Endodermal cell (in vitro differentiated cells): Measurements from ENCODE around the gene HLA-G. TPM values are rescaled to one million over a fixed set of nuclear protein-coding genes. Genes with fewer than 3 reads are reported as not detected.

Experiments
- DNase-seq: peaks from one replicate; pipeline ENCODE4 v3.0.0-alpha.2; 2017
- H3K27ac ChIP-seq: 2 replicates; pipeline ENCODE4 v1.5.1; 2013; ENCODE audit warnings: mild to moderate bottlenecking, low read depth, low read length, moderate library complexity
- H3K27me3 ChIP-seq: 2 replicates; pipeline ENCODE4 v1.6.1; 2013; ENCODE audit warnings: mild to moderate bottlenecking, low read length, moderate library complexity; ENCODE audit not compliant: insufficient read depth, control insufficient read depth, poor library complexity, severe bottlenecking
- H3K36me3 ChIP-seq: 2 replicates; pipeline ENCODE4 v1.7.0; 2013; ENCODE audit warnings: mild to moderate bottlenecking, low read length, moderate library complexity; ENCODE audit not compliant: control insufficient read depth, insufficient read depth
- H3K4me1 ChIP-seq: one replicate; pipeline ENCODE4 v1.7.0; 2013; ENCODE audit warnings: low read length; ENCODE audit not compliant: control insufficient read depth, insufficient read depth
- H3K4me3 ChIP-seq: 2 replicates; pipeline ENCODE4 v1.5.1; 2013; ENCODE audit warnings: mild to moderate bottlenecking, low read length, moderate library complexity
- H3K9ac ChIP-seq: 2 replicates; pipeline ENCODE4 v1.6.1; 2013; ENCODE audit warnings: mild to moderate bottlenecking, low read length, moderate library complexity; ENCODE audit not compliant: poor library complexity, severe bottlenecking; ENCODE audit errors: extremely low read depth
- H3K9me3 ChIP-seq: 2 replicates; pipeline ENCODE4 v1.6.1; 2013; ENCODE audit warnings: mild to moderate bottlenecking, low read length, moderate library complexity; ENCODE audit not compliant: control insufficient read depth
- H3K27ac Mint-ChIP-seq: 2 replicates; pipeline ENCODE4 v1.8.0; 2020; ENCODE audit warnings: mixed read lengths
- H3K27me3 Mint-ChIP-seq: 2 replicates; pipeline ENCODE4 v1.8.0; 2021; ENCODE audit warnings: mild to moderate bottlenecking, mixed read lengths; ENCODE audit not compliant: insufficient read depth
- H3K36me3 Mint-ChIP-seq: 2 replicates; pipeline ENCODE4 v1.8.0; 2020; ENCODE audit warnings: low read depth, mixed read lengths
- H3K4me1 Mint-ChIP-seq: 2 replicates; pipeline ENCODE4 v1.8.0; 2020; ENCODE audit warnings: mixed read lengths
- H3K4me3 Mint-ChIP-seq: 2 replicates; pipeline ENCODE4 v1.8.0; 2020; ENCODE audit warnings: mild to moderate bottlenecking, moderate library complexity, mixed read lengths
- H3K9me3 Mint-ChIP-seq: 2 replicates; pipeline ENCODE4 v1.8.0; 2020; ENCODE audit warnings: mild to moderate bottlenecking, mixed read lengths
- CTCF ChIP-seq: fragments of 200-600 bp; sonication (generic); conservative IDR thresholded peaks from 2 replicates; pipeline ENCODE4 v1.5.0; 2021; ENCODE audit warnings: antibody characterized with exemption, mild to moderate bottlenecking
- WGBS, 2 experiments: methylation state at CpG; one replicate each; pipeline versions ENCODE4 v1.1.5 to v1.1.7; 2013; ENCODE audit warnings: missing lambda C conversion rate in 2 of 2, mixed read lengths in 1 of 2; ENCODE audit not compliant: insufficient coverage in 1 of 2, insufficient read length in 1 of 2; 5-methylcytosine and 5-hydroxymethylcytosine counted together
- total RNA-seq, 2 donors: library from RNA; stranded (reverse); fragmentation: NEBNext Ultra II Directional in 1 of 2; extraction: Animal tissue kit (Norgen Biotek cat#: 25700) in 1 of 2; gene quantifications; 2 replicates in 1 of 2; 3 replicates in 1 of 2; pipeline ENCODE4 v1.2.1, GENCODE V29; 2021

The HLA-G gene
- total RNA-seq, 2 donors from 2014 or later: 0.58 to 1.1 TPM

GRCh38 chr6:29810371-29810770 is 17.3 kb upstream of the HLA-G start:
- peaks cover 12% of the 10 kb centered on the region for H3K27me3 ChIP-seq
- no peak overlapping the region for H3K9ac ChIP-seq
- Mint-ChIP-seq H3K4me1 (no peaks in the 10 kb centered on the region), H3K27me3 (peaks cover 16% of the 10 kb centered on the region), H3K4me3 (no peak overlapping the region), H3K27ac (no peak overlapping the region), H3K36me3 (no peaks in the 10 kb centered on the region), H3K9me3 (no peaks in the 10 kb centered on the region)
- H3K36me3 ChIP-seq: no peaks in the 10 kb centered on the region
- no peaks in the 10 kb centered on the region for H3K4me1 ChIP-seq
- 81 to 85% methylated on average over 2 of the region's 2 CpGs for WGBS, 2 experiments
- no peaks in the 10 kb centered on the region for H3K9me3 ChIP-seq
- H3K4me3 ChIP-seq: no peak overlapping the region
- no peak overlapping the region for H3K27ac ChIP-seq
- DNase-seq: no peak
- no peak for TF ChIP-seq CTCF

- no peak for DNase-seq
- Histone ChIP-seq H3K9me3 (no peaks in the 10 kb centered on the region), H3K27ac (no peak overlapping the region), H3K4me1 (no peaks in the 10 kb centered on the region), H3K4me3 (no peak overlapping the region), H3K9ac (no peak overlapping the region), H3K36me3 (no peaks in the 10 kb centered on the region), H3K27me3 (peaks cover 12% of the 10 kb centered on the region)
- Mint-ChIP-seq H3K4me1 (no peaks in the 10 kb centered on the region), H3K4me3 (no peak overlapping the region), H3K36me3 (no peaks in the 10 kb centered on the region), H3K27ac (no peak overlapping the region), H3K9me3 (no peaks in the 10 kb centered on the region), H3K27me3 (peaks cover 13% of the 10 kb centered on the region)
- WGBS, 2 experiments: 81 to 100% methylated on average over 1 of the region's 1 CpG
- TF ChIP-seq CTCF: no peak
These were observed 16.2 kb upstream of the HLA-G start for GRCh38 chr6:29811377-29811776.

GRCh38 chr6:29813066-29813465 is 14.6 kb upstream of the HLA-G start:
- no peak overlapping the region for H3K9ac ChIP-seq
- H3K27me3 ChIP-seq: peaks cover 12% of the 10 kb centered on the region
- no peak overlapping the region for H3K27ac ChIP-seq
- Mint-ChIP-seq H3K36me3 (no peaks in the 10 kb centered on the region), H3K4me1 (no peaks in the 10 kb centered on the region), H3K9me3 (no peaks in the 10 kb centered on the region), H3K27me3 (peaks cover 4% of the 10 kb centered on the region), H3K4me3 (no peak overlapping the region), H3K27ac (no peak overlapping the region)
- TF ChIP-seq CTCF: no peak
- 90% methylated on average over 1 of the region's 1 CpG; no CpG with 5 or more reads in 1 of the 2 experiments for WGBS, 2 experiments
- DNase-seq: no peak
- no peaks in the 10 kb centered on the region for H3K9me3 ChIP-seq
- H3K4me3 ChIP-seq: no peak overlapping the region
- no peaks in the 10 kb centered on the region for H3K4me1 ChIP-seq
- no peaks in the 10 kb centered on the region for H3K36me3 ChIP-seq
